Fibroblast of lung (primary cell): ENCODE measurements around the gene FMNL2.

ENCODE experiments used
- EZH2 ChIP-seq: IDR thresholded peaks from 2 replicates; pipeline ENCODE4 v1.5.1; 2012; ENCODE audit warnings: low read length, control low read depth, mild to moderate bottlenecking; ENCODE audit errors: missing control alignments
- TF ChIP-seq, protein P1 (sequence below), 2 donors: IDR thresholded peaks in 1 of 2; conservative IDR thresholded peaks in 1 of 2; 1 replicate in 1 of 2; 2 replicates in 1 of 2; pipeline ENCODE4 v1.5.1; 2011 to 2012; ENCODE audit warnings: low read length in 2 of 2, control low read depth in 1 of 2, inconsistent platforms in 1 of 2, low read depth in 1 of 2, mild to moderate bottlenecking in 1 of 2

- TF ChIP-seq, protein P1, sequence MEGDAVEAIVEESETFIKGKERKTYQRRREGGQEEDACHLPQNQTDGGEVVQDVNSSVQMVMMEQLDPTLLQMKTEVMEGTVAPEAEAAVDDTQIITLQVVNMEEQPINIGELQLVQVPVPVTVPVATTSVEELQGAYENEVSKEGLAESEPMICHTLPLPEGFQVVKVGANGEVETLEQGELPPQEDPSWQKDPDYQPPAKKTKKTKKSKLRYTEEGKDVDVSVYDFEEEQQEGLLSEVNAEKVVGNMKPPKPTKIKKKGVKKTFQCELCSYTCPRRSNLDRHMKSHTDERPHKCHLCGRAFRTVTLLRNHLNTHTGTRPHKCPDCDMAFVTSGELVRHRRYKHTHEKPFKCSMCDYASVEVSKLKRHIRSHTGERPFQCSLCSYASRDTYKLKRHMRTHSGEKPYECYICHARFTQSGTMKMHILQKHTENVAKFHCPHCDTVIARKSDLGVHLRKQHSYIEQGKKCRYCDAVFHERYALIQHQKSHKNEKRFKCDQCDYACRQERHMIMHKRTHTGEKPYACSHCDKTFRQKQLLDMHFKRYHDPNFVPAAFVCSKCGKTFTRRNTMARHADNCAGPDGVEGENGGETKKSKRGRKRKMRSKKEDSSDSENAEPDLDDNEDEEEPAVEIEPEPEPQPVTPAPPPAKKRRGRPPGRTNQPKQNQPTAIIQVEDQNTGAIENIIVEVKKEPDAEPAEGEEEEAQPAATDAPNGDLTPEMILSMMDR (conservative IDR thresholded peaks at IDR 0.05 in 1 of 2, IDR thresholded peaks at IDR 0.05 in 1 of 2; ENCODE audit: low read depth in 1 of 2, low read length in 2 of 2), result no peak
- TF ChIP-seq EZH2, result no peak
These were observed 8.5 kb downstream of the FMNL2 start for GRCh38 chr2:152343426-152343825.
